ENCODE data around the gene HOXC9. TPM values are rescaled to one million over a fixed set of nuclear protein-coding genes. Genes with fewer than 3 reads are reported as not detected.

Gene HOXC9
- polyA plus RNA-seq, 1 of the 3 experiments (the other 2 are of a cell fraction), result 1.9 TPM

DNA sequence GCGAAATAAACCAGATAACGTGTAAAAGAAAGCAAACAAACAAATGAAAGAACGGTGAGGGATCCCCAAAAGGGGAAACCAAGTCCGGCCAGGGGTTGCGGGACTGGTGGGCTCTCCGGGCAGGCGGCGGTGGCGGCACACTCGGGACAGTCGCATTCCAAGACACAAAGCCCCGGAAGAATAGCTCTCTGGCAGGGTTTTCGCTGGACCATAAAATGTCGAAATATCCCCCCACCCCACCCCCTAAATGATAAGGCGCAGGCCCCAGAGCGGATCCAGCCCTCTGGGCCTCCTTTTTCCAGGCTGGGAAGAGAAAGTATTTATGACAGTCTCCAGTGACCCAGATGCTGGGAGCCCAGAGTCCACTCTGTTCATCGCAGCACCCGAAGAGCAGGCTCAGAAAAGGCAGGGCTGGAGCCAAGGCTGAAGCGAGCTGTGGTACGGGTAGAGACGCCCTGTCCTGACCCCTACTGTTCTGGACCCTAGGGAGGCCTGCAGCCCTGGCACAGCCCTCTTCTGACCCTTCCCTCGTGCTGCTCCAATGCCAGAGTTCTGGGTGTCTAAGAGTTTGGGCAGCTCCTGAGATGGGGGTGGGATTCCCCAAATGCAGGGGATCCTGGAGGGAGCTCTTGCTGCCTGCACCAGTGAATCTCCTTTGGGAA, 6.7 kb downstream of the HOXC9 start:
- H3K4me2 ChIP-seq, result no peak overlapping the region
- H3F3A ChIP-seq (replicated peaks; ENCODE audit: insufficient read depth), result no peaks in the 10 kb centered on the region
- no peaks in the 10 kb centered on the region for H3K27me3 ChIP-seq (ENCODE audit: insufficient read depth)
- H4K20me1 ChIP-seq (ENCODE audit: insufficient read depth), result no peaks in the 10 kb centered on the region
- H2AFZ ChIP-seq (ENCODE audit: low read depth), result peak overlapping the region; percentile 68; the same call in 1 of the 2 replicates
- no peaks in the 10 kb centered on the region for H3K36me3 ChIP-seq (replicated peaks in 1 of 2; ENCODE audit: control insufficient read depth in 1 of 2, insufficient read depth in 2 of 2, low read length in 1 of 2)
- no peak for TF ChIP-seq NRF1 (IDR thresholded peaks at IDR 0.05; ENCODE audit: low read depth, low read length)
- no peak for TF ChIP-seq TEAD4 (IDR thresholded peaks at IDR 0.05; ENCODE audit: borderline replicate concordance, insufficient read depth)
- TF ChIP-seq TCF12 (IDR thresholded peaks at IDR 0.05), result no peak
- TF ChIP-seq ELF1 (IDR thresholded peaks at IDR 0.05), result no peak
- TF ChIP-seq, protein P1, sequence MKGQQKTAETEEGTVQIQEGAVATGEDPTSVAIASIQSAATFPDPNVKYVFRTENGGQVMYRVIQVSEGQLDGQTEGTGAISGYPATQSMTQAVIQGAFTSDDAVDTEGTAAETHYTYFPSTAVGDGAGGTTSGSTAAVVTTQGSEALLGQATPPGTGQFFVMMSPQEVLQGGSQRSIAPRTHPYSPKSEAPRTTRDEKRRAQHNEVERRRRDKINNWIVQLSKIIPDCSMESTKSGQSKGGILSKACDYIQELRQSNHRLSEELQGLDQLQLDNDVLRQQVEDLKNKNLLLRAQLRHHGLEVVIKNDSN (IDR thresholded peaks at IDR 0.05; ENCODE audit: borderline replicate concordance, low read depth), result no peak
- TF ChIP-seq, protein P2, sequence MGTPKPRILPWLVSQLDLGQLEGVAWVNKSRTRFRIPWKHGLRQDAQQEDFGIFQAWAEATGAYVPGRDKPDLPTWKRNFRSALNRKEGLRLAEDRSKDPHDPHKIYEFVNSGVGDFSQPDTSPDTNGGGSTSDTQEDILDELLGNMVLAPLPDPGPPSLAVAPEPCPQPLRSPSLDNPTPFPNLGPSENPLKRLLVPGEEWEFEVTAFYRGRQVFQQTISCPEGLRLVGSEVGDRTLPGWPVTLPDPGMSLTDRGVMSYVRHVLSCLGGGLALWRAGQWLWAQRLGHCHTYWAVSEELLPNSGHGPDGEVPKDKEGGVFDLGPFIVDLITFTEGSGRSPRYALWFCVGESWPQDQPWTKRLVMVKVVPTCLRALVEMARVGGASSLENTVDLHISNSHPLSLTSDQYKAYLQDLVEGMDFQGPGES (IDR thresholded peaks at IDR 0.05; ENCODE audit: low read depth, low read length), result no peak
- no peak for TF ChIP-seq FOSL2 (IDR thresholded peaks at IDR 0.05; ENCODE audit: borderline replicate concordance, low read depth)
- TF ChIP-seq, protein P3, sequence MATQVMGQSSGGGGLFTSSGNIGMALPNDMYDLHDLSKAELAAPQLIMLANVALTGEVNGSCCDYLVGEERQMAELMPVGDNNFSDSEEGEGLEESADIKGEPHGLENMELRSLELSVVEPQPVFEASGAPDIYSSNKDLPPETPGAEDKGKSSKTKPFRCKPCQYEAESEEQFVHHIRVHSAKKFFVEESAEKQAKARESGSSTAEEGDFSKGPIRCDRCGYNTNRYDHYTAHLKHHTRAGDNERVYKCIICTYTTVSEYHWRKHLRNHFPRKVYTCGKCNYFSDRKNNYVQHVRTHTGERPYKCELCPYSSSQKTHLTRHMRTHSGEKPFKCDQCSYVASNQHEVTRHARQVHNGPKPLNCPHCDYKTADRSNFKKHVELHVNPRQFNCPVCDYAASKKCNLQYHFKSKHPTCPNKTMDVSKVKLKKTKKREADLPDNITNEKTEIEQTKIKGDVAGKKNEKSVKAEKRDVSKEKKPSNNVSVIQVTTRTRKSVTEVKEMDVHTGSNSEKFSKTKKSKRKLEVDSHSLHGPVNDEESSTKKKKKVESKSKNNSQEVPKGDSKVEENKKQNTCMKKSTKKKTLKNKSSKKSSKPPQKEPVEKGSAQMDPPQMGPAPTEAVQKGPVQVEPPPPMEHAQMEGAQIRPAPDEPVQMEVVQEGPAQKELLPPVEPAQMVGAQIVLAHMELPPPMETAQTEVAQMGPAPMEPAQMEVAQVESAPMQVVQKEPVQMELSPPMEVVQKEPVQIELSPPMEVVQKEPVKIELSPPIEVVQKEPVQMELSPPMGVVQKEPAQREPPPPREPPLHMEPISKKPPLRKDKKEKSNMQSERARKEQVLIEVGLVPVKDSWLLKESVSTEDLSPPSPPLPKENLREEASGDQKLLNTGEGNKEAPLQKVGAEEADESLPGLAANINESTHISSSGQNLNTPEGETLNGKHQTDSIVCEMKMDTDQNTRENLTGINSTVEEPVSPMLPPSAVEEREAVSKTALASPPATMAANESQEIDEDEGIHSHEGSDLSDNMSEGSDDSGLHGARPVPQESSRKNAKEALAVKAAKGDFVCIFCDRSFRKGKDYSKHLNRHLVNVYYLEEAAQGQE (IDR thresholded peaks at IDR 0.05; ENCODE audit: low read depth, low read length), result no peak
- TF ChIP-seq, protein P4, sequence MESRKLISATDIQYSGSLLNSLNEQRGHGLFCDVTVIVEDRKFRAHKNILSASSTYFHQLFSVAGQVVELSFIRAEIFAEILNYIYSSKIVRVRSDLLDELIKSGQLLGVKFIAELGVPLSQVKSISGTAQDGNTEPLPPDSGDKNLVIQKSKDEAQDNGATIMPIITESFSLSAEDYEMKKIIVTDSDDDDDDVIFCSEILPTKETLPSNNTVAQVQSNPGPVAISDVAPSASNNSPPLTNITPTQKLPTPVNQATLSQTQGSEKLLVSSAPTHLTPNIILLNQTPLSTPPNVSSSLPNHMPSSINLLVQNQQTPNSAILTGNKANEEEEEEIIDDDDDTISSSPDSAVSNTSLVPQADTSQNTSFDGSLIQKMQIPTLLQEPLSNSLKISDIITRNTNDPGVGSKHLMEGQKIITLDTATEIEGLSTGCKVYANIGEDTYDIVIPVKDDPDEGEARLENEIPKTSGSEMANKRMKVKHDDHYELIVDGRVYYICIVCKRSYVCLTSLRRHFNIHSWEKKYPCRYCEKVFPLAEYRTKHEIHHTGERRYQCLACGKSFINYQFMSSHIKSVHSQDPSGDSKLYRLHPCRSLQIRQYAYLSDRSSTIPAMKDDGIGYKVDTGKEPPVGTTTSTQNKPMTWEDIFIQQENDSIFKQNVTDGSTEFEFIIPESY (IDR thresholded peaks at IDR 0.05; ENCODE audit: borderline replicate concordance, low read depth), result no peak
- H3K27ac ChIP-seq (ENCODE audit: low read depth in 2 of 2, low read length in 1 of 2), result no peak overlapping the region
- no peak for DNase-seq
- no peak overlapping the region for H3K9ac ChIP-seq
- H3K9me3 ChIP-seq, result no peaks in the 10 kb centered on the region
- CTCF ChIA-PET, result interaction anchor here (0.6 to 24.5 kb wide), 25 partner anchors 8 to 407 kb away, joined by 3 to 568 read pairs (median 5); partner anchors contain the start of genes HOXC10, HOXC4, HOXC5 and HOXC6
- H3K4me1 ChIP-seq (ENCODE audit: control insufficient read depth in 1 of 2, insufficient read depth in 2 of 2, low read depth in 1 of 2, low read length in 1 of 2), result peaks cover 0 to 20% of the 10 kb centered on the region in 2 experiments; a peak in 1 of 4 replicates
- no peaks in the 10 kb centered on the region for H3K79me2 ChIP-seq (ENCODE audit: insufficient read depth)
- no peak overlapping the region for H3K4me3 ChIP-seq (ENCODE audit: low read depth in 2 of 2, low read length in 1 of 2)
- no peaks in the 10 kb centered on the region for H3K9me2 ChIP-seq
- WGBS (ENCODE audit: low lambda C conversion rate), result 86% methylated on average over 19 of the region's 22 CpGs
- POLR2A ChIA-PET, result no interaction called here

All from SK-N-SH (cell line).